22Rv1 (cell line): Measurements from ENCODE around the gene ROMO1.

Source experiments
- ZFX ChIP-seq: fragments of 450-650 bp; IDR thresholded peaks from 2 replicates; pipeline ENCODE4 v1.6.1; 2017; ENCODE audit warnings: antibody characterized with exemption, borderline replicate concordance
- TF ChIP-seq, protein P1 (sequence below): fragments of 450-650 bp; IDR thresholded peaks from 2 replicates; pipeline ENCODE4 v1.5.1; 2017; ENCODE audit warnings: mild to moderate bottlenecking

DNA sequence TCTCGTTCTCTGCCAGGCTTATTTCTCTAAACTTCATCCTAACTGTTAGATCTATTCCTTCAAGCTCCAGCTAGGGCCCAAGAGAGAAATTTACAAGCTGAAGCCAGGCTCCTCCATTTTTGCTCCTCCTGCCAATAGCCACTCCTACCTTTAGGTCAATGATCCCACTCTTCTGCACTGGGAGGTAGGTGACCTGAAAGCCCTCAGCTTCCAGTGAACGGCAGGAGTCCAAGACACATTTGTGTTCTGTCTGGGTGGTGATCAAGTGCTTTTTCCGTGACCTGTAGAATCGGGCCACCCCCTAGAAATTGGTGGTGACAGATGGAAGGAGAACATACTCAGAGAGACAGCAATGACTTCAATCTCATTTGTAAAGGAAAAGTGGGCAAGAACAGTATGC, 8.9 kb upstream of the ROMO1 start:
- TF ChIP-seq, protein P1, sequence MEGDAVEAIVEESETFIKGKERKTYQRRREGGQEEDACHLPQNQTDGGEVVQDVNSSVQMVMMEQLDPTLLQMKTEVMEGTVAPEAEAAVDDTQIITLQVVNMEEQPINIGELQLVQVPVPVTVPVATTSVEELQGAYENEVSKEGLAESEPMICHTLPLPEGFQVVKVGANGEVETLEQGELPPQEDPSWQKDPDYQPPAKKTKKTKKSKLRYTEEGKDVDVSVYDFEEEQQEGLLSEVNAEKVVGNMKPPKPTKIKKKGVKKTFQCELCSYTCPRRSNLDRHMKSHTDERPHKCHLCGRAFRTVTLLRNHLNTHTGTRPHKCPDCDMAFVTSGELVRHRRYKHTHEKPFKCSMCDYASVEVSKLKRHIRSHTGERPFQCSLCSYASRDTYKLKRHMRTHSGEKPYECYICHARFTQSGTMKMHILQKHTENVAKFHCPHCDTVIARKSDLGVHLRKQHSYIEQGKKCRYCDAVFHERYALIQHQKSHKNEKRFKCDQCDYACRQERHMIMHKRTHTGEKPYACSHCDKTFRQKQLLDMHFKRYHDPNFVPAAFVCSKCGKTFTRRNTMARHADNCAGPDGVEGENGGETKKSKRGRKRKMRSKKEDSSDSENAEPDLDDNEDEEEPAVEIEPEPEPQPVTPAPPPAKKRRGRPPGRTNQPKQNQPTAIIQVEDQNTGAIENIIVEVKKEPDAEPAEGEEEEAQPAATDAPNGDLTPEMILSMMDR: no peak
- no peak for TF ChIP-seq ZFX
